HG03520 (cell line): ENCODE results near the gene E2F3.

Experiments
- ATAC-seq: cut with Tn5 transposase; IDR thresholded peaks from one replicate; pipeline ENCODE4 v1.9.1; 2021; ENCODE audit warnings: mild to moderate bottlenecking, moderate library complexity; ENCODE audit not compliant: unreplicated experiment

Gene E2F3

DNA sequence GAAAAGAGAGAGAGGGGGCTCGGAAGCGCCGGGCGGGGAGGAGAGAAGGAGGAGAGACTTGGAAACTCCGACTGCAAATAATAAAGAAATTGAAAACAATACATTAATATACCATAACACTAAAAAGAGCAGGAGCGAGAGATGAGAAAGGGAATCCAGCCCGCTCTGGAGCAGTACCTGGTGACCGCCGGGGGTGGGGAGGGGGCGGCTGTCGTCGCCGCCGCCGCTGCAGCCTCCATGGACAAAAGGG lies 338 bp downstream of the E2F3 start:
- no peak for ATAC-seq

DNA sequence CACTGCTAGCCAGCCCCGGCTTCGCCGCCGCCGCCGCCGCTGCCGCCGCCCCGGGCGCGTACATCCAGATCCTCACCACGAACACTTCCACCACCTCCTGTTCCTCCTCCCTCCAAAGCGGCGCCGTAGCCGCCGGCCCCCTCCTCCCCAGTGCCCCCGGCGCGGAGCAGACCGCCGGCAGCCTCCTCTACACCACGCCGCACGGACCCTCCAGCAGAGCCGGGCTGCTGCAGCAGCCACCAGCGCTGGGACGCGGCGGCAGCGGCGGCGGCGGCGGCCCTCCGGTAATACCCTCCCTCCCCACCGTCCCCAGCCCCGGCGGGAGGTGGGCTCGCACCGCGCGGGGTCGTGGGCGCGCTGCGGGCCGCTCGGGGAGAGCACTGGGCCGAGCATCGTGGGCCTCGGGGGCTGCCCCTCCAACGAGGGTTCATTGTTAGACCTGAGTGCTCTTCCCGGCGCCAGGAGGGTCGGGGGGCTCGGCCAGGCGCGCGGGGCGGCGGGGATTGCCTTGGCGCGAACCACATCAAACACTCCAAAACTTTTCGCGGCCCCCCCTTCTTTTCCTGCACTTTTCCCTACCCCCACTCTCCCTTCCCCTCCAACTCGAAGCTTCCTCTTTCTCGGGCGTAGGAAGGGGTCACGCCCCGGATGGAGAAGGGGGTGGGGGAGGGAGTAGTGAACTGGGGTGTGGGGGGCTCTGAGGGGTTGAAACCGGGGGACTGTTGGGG lies 827 bp downstream of the E2F3 start:
- no peak for ATAC-seq

DNA sequence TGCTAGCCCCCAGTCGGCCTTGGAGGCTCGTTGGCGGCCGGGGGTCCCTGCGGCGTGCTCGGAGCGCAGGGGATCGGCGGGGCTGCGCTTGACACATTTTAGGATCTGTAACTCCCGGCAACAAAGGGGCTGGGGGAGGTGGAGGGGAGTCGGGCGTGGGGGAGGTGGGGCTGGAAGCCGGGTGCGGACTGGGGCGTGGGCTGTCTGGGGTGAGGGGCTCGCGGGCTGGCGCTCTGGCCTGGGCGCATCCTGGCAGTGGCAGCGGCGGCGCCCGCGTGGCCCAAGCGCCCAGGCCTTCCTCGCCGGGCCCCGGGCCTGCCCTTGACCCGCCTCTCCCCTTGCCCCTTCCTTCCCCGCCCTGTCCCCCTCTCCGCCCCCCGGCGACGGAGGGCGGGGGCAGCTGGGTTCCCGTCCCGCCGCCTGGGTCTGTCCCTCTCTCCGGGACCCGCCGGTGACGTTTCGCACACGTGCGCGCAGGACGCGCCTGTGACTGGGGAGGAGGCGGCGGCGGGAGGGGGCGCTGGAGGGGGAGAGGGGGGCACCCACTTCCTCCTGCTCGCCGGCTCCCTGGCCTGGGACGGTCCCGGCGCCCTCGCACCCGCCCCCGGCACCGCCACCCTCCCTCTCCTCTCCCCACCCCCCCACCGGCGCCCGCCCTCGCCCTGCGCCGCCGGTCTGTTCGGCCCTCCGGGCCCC lies 1.5 kb downstream of the E2F3 start:
- peak; percentile 34 for ATAC-seq

DNA sequence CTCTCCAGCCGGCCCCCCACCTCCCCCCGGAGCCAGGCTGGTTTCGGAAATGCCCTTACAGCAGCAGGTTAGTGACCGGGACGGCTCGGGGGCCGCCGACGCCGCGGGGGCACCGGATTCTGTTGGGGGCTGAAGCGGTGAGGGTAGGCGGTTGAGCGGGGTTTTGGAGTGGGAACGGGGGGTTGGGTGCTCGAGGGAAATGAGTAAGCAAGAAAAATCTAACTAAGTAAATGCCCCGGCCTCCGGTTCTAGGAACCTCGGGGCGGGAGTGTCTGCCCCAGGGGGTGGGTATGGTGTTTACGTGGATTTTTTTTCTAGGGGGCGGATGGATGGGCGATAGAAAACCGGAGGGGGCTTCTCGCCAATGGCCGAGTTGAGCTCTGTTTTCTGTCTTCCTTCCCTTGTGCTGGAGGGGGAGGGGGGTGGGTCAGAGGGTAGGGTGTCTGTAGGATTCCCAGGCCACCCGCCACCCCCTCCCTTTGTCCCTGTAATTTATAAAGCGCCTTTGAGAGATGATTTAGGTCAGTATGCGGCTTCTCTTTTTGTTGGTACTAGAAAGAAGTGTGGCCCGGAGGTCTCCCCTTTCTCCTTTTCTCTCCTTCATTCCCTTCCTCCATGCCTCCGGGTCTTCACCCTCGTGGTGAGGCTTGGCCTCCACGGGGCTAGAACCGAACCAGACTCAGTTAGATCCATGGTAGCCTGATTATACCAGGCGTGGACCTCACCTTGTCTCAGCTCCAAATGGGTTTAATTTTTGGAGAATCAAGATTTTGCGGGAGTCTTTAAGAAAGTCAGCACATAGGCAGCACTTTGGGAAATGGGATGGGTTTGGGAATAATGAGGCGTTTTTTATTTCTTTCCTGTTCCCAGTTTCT lies 2.3 kb downstream of the E2F3 start:
- peak; percentile 0 for ATAC-seq

DNA sequence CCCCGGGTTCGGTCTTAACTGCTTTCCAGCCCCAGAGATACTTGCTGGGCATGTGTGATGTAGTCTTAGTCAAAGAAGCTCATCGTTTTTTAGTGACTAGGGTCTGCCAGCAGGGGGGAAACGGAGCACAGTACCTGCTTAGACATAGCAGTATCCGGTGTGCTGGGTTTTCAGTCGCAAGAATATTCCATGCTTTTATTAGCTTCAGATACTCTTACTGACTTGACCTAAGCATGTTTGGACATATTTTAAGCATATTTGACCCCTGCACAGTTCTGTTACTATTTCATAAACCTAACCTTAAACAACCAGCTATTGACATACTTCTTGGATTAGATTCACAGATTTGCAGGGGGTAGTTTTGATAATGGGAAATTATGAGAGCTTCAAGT lies 3.0 kb downstream of the E2F3 start:
- peak; percentile 27 for ATAC-seq

DNA sequence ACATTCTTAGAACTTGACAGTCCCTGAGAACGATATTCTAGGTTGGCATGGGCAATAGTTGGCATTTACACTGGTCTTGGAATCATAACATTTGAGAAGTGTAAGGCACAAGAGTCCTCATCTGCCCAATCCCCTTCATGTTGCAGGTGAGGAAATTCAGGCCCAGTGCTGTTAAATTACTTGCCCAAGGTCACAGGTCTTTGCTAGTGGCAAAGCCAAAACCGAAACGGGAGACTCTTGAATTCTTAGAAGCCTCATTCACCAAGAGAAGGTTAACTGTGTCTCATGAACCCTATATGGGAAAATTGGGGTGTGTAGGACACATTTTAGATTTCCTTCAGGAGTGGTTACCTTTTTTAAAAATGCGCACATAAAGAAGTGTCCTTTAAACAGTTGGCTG lies 7.2 kb downstream of the E2F3 start:
- no peak for ATAC-seq

DNA sequence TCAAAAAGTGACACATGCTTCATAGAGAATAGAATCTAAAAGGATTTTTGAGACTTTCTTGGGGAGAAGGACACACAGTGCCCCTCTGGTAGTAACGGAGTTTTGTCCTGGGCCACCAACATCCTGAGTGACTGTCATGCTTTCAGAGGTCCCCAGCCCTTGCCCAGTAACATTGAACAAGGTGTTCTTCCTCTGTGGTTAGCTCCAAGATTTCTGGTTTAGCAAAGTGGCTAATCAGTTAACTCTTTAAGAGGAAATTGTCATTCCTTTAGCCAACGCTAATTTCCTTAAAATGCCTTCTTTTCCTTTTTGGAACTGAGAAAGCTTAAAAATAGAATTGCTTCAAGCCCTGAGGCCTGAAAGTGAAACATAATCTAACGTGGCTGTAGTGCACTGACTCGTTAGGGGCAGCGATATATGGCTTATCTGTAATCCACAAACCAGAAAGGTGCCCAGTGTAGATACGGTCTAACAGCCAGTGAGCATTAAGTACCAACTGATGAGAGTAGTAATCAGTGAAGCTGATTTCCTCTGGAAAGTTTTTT lies 7.8 kb downstream of the E2F3 start:
- ATAC-seq: peak; percentile 89

DNA sequence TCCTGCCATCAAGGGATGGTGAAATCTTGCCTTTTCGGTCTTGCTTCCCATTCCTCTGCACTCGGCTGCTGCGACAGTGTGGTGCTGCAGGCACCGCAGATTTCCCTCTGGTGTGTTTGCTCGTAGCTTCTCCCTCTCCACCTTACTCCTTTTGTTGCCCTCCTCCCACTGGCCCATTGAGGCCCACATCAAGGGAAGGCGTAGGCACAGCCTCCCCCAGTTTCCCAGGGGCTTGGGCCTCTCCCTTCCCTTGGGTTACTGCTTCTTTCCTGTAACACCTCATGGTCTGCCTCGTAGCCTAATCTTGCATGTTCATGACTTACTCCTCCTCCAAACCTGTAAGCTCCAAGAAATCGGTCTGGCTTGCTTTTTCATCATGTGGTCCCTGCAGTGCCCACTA lies 9.9 kb downstream of the E2F3 start:
- ATAC-seq: no peak

DNA sequence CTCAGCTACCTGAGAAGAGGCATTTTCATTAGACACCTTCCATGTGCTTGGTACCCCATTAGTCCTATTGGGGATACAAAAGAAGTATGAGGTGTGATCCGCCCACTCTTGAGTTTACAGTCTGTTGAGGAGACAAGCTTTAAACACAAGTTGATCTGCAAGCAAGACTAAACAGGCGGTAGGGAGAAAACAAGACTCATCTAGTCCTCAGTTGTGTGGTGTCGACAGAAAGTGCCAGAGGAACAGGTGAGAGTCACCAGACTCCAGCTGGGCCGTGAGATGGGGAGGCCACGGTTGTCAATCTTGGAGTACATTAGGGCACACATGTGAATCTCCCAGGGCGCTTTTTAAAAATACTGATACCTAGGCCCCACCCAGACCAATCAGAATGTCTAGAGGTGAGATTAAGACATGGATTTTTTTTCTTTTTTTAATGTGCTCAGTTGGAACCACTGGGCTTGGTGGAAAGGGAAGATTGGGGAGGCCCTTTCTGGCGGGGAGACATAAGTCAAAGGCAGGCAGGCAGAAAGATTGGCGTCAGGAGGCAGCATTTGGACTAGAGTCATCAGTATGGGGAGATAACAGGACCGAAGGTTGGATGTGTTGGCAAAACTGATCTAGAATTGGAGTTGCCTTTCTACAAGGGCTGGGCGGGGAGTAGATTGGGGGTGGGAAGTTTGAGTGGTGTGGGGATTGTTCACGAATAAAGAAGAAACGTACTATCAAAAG lies 10.4 kb downstream of the E2F3 start:
- no peak for ATAC-seq

DNA sequence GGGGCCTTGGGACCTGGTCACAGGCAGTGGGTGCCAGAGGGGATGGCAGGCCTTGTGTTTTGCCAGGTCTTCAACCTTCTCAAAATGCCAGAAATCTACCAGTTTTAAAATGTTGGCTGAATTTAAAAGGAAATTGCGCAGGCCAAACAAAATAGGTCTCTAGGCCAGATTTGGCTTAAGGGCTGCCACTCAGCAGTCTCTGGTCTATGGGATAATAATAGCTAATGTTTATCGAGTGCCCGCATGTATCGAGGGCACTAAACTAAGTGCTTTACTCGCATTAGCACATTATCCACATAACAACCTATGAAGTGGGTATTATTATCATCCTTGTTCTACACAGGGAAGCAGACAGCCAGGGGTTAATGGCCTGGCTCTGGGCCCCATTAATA lies 11.0 kb downstream of the E2F3 start:
- ATAC-seq: no peak

DNA sequence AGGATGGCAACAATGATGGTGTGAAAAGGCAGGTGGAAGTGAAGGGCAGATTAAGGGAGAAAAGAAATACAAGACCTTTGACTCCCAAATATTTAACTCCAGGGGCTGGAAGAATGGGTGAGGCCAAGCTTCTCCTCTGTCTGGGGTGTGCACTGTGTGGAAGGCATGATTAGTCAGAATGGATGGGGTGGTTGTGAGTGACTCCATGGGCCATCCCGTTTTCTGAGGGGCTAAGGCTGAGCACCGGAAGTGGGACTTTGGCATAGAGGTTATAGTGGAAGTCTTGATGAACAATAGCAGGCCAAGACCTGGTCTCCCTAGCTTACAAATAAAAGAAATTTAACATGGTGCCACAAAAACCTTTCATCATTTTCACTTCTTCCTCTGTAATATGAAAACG lies 12.1 kb downstream of the E2F3 start:
- ATAC-seq: no peak

DNA sequence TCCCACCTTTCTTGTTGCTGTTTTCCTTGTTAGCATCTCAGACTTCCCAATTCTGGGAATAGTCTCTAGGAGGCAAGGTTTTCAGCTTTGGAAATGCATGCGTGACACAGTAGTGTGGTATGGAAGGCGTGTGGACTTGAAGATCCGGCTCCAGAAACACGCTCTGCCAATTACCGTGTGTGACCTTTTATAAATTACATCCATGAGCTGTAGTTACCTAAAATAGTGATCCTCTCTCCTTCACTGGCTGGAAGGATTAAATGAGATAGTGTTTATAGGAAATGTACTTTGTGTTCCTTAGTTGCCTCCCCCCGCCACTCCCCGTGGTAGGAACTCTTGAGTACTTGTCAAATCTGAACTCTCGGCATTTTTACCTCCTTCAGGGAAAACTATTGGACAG lies 13.0 kb downstream of the E2F3 start:
- no peak for ATAC-seq

DNA sequence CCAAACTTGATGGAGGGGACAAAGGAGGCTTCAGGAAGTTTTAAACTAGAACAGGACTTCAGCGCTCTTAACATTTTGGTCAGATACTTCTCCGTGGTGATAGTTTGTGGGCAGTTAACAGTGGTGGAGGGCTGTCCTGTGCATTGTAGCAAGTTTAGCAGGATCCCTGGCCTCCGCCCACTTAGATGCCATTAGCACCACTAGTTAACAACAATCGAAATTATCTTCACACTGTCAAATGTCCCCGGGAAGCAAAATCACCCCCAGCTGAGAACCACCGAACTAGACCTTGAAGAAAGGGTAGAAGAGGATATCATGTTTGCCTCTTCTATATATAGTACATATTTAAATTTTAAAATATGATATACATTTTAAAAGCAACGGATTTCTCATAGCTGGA lies 13.6 kb downstream of the E2F3 start:
- ATAC-seq: no peak

DNA sequence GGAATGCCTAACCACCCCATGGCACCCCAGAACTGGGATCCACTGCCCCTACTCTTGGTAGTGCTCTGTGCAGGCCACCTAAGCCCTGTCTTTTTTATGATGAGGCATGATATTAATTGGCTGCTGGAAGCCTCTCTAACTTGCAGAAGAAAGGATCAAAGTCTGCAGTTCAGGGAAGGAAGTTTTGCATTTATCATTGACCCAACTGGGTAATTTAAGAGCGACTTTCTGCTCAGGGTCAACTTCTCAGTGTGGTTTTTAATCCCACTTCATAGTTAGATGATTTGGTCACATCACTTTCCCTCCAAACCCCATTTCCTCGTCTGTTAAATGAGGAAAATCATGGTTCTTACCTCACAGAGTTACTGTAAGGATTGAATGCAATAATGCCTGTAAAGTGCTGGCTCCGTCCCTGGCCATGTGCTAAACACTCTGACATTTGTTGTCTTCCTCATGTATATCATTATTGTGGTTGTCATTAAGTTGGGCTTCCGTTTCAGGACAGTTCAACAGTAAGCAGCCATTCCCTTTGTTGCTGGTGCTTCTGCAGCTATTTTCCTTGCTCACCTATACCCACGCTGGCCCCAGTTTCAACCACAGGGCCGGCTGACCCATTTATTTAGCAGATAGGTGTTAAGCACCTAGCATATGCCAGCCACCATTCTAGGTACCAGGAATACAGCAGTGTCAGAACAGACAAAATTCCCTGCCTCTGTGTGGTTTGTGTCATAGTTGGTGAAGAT lies 14.2 kb downstream of the E2F3 start:
- no peak for ATAC-seq

DNA sequence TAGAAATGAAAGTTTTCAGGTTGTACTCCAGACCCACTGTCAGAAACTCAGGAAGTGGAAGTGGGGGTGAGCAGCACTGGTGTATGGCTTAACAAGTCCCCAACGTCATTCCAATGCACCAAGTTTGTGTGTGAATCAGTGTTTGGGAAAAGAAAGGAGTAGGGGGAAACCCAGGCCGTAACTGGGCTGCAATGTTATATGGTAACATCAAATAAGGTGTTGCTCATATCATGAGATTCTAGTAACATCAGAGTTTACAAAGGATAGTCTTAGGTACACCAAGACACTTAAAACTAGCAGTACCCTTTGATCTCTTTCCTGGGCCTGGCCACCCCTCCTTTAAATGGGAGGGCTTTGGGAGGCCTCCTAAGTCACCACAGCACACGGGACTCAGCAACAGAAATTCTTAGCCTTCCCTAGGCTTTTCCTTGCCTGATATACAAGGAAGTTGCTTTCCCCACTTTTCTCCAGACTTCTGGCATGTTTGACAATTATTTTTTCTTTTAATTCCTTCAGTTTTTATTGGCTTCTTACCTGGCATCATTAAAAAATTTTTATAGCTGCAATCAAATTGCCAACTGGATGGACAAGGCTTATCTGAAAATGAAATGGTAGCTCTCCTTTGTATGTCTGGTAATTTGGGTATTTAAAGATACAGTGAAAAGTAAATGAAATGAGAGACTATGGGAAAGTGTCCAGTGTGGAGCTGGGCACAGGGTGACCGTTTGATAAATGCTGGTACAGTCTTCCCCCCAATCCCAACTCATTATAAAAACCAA lies 15.1 kb downstream of the E2F3 start:
- no peak for ATAC-seq

DNA sequence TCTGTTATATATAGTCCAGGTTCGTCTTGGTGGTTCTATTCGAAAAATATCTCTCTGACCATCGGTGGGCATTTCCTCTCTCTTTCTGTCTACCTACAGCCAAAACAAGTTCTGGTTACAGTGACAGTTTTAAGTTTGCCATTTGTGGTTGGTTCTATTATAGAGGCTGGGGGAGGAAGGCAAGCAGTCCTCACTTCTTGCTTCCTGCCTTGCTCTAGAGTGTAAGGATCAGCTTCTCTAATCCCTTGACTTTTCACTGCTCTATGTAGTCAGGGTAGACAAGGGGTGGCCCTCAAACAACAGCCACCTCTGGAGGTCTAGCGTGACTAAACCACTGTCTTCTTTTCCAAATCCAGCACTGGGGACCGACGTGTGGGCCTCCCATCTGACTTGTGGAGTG lies 16.1 kb downstream of the E2F3 start:
- ATAC-seq: no peak

DNA sequence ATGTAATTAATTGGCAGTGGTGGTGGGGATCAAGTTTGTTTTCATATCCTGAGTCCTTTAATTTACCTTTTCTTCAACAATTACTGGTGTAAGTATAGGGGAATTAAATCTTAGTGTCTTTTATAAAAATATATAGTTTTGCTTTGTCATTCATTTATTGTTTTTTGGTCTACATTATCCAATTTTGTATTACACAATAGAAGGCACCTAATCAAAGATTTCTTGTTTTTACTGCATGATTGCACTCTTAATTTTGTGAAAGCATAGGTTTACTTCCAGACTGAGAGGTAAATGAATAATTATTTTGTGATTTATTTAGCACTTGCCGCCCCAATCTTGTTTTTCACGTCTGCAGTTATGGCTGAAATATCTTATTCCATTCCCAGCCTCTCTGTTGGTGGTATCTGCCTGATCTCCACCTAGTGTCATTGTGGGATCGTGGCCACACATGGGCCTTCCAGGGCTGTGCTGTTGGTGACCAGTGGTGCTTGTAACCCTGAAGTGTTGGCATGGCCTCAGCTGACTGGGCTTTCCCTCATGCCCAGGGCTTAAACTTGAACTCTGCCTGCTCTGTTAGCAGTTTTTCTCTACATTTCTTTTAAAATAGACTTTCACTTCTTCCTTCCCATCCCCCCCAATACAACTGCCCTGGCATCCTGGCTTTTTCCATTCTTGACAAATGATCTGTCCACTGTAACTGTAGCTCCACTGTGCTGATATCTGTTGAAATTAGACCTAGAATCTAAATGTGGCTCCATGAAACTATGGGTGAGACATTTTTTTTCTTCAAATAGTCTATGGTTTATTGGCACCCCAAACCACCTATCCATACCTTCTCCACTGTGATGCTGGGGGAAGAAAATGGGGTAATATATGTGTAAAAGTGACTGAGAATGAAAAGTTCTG lies 24.8 kb downstream of the E2F3 start:
- no peak for ATAC-seq

DNA sequence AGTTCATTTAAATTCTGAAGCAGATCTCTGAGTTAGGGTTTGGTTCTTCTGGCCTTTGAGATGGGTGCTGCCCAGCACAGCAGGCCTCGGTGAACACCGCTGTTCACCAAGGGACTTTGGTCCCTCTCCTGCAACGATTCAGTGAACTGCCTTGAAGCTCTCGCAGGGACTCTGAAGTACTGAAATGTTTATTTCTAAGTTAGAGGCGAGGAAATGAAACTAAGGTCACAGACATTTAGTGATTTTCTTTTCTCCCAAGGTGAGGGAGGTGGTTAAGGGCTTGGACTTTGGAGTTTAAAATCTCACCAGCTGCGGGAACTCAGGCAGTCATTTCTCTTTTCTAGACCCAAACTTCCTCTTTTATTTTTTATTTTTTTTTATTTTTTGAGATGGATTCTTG lies 26.2 kb downstream of the E2F3 start:
- ATAC-seq: peak; percentile 91

DNA sequence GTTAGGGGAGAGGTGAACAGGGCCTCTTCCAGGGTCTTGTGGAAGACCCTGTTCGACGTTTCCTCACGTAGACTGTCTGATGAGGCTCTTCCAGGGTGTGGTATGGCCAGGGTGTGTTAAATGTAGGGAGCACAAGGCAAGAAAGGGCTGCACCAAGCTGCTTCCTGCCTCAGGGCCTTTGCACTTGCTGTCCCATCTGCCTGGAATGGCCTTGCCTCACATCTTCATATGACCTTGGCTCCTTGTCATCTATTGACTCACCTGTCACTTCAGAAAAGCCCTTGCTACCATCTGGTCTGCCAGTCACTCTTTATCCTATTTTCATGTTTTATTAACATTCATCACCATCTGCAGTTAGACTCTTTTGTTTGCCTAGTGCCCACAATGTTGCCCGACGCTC lies 31.0 kb downstream of the E2F3 start:
- no peak for ATAC-seq
